ENCODE measurements around the gene PTPRN.

- no peak for TF ChIP-seq RFX5 (IDR thresholded peaks at IDR 0.05; ENCODE audit: low read depth, low read length)
- TF ChIP-seq RCOR1 (IDR thresholded peaks at IDR 0.05; ENCODE audit: insufficient replicate concordance, low read length), result no peak
- TF ChIP-seq CTCF (conservative IDR thresholded peaks at IDR 0.05; ENCODE audit: low read depth, low read length), result no peak
- TF ChIP-seq, protein P1, sequence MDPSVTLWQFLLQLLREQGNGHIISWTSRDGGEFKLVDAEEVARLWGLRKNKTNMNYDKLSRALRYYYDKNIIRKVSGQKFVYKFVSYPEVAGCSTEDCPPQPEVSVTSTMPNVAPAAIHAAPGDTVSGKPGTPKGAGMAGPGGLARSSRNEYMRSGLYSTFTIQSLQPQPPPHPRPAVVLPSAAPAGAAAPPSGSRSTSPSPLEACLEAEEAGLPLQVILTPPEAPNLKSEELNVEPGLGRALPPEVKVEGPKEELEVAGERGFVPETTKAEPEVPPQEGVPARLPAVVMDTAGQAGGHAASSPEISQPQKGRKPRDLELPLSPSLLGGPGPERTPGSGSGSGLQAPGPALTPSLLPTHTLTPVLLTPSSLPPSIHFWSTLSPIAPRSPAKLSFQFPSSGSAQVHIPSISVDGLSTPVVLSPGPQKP (IDR thresholded peaks at IDR 0.05; ENCODE audit: borderline replicate concordance, low read depth, low read length), result no peak
- TF ChIP-seq POLR2A (IDR thresholded peaks at IDR 0.05; ENCODE audit: low read depth, low read length), result no peak
- TF ChIP-seq MAFK (IDR thresholded peaks at IDR 0.05; ENCODE audit: low read depth, low read length), result no peak
- no peak for TF ChIP-seq RAD21 (IDR thresholded peaks at IDR 0.05; ENCODE audit: low read length)
- no peak for TF ChIP-seq BHLHE40 (IDR thresholded peaks at IDR 0.05; ENCODE audit: low read depth, low read length)
- no peak for TF ChIP-seq CHD1 (IDR thresholded peaks at IDR 0.05; ENCODE audit: low read depth, low read length)
- TF ChIP-seq MXI1 (IDR thresholded peaks at IDR 0.05; ENCODE audit: borderline replicate concordance, low read depth, low read length), result no peak
Measured at GRCh38 chr2:219325136-219325535, 15.9 kb upstream of the PTPRN start.
